Left ventricle myocardium inferior (tissue), 1 donor: ENCODE results near the gene CDC42SE1. TPM values are rescaled to one million over a fixed set of nuclear protein-coding genes. Genes with fewer than 3 reads are reported as not detected.

Source experiments
- DNase-seq: peaks from one replicate; pipeline ENCODE4 v3.0.0-alpha.2; 2020
- H3K27ac ChIP-seq: fragments of 200-600 bp; replicated peaks from 2 replicates; pipeline ENCODE4 v1.8.0; 2021
- H3K27me3 ChIP-seq: fragments of 200-600 bp; 2 replicates; pipeline ENCODE4 v1.8.0; 2021; ENCODE audit warnings: low read depth
- H3K36me3 ChIP-seq: fragments of 200-600 bp; 2 replicates; pipeline ENCODE4 v1.8.0; 2021
- H3K4me1 ChIP-seq: fragments of 200-600 bp; 2 replicates; pipeline ENCODE4 v1.8.0; 2021
- H3K4me3 ChIP-seq: fragments of 200-600 bp; 2 replicates; pipeline ENCODE4 v1.8.0; 2021; ENCODE audit warnings: mild to moderate bottlenecking, moderate library complexity
- H3K9me3 ChIP-seq: fragments of 200-600 bp; replicated peaks from 2 replicates; pipeline ENCODE4 v1.8.0; 2021
- intact Hi-C: fragments of 100-400 bp; cut with micrococcal nuclease; formaldehyde crosslinking; loops from one replicate; pipeline ENCODE4 v1.11.0; 2022
- total RNA-seq: library from RNA; stranded (reverse); fragmentation: NEBNext Ultra II Directional; extraction: Animal tissue kit (Norgen Biotek cat#: 25700); gene quantifications from one replicate; pipeline ENCODE4 v1.2.1, GENCODE V29; 2021
- TF ChIP-seq, protein P1 (sequence below): fragments of 200-600 bp; IDR thresholded peaks from 2 replicates; pipeline ENCODE4 v1.8.0; 2021; ENCODE audit warnings: antibody characterized with exemption, mild to moderate bottlenecking, borderline replicate concordance
- donor health status: DM: no; HTN: yes; CAD: no; lungs with severe emphysema.

Gene CDC42SE1
- total RNA-seq, 1 donor from 2014 or later, result 24.8 TPM

- Histone ChIP-seq H3K4me3 (no peak overlapping the region), H3K36me3 (peaks cover 49% of the 10 kb centered on the region), H3K4me1 (peaks cover 69% of the 10 kb centered on the region), H3K27ac (peak overlapping the region; percentile 4), H3K27me3 (no peaks in the 10 kb centered on the region), H3K9me3 (no peaks in the 10 kb centered on the region)
- TF ChIP-seq, protein P1, sequence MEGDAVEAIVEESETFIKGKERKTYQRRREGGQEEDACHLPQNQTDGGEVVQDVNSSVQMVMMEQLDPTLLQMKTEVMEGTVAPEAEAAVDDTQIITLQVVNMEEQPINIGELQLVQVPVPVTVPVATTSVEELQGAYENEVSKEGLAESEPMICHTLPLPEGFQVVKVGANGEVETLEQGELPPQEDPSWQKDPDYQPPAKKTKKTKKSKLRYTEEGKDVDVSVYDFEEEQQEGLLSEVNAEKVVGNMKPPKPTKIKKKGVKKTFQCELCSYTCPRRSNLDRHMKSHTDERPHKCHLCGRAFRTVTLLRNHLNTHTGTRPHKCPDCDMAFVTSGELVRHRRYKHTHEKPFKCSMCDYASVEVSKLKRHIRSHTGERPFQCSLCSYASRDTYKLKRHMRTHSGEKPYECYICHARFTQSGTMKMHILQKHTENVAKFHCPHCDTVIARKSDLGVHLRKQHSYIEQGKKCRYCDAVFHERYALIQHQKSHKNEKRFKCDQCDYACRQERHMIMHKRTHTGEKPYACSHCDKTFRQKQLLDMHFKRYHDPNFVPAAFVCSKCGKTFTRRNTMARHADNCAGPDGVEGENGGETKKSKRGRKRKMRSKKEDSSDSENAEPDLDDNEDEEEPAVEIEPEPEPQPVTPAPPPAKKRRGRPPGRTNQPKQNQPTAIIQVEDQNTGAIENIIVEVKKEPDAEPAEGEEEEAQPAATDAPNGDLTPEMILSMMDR, result no peak
- intact Hi-C loops, result no loop called here
- DNase-seq, result no peak
Measured at GRCh38 chr1:151051356-151052009, 7.9 kb downstream of the CDC42SE1 start.

DNA sequence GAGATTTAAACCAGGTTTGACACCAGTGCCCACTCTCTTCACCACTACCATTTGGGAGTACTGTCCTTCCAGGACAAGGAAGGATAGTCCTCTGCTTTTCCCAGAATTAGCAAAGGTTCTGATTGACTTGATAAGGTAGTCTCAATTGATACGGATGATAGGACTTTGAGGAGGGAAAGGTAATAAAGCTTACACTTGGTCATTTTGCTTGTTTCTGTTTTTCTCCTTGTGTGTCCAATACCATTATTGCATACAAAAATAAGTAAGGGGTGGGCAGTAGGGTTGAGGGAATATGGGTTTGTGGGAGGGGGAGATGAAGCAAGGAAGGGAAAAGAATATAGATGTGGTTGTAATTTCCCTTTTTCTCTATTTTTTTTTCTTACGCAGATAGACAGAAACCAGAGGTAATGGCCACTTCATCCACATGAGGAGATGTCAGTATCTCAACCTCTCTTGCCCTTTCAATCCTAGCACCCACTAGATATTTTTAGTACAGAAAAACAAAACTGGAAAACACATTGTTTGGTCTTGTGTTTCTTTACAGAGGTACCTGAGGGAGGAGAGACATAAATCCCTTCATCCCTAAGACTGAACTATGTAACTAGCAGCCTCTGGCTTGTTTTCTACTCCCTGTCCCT is 9.3 kb downstream of the CDC42SE1 start:
- H3K4me3 ChIP-seq, result no peak overlapping the region
- H3K4me1 ChIP-seq, result peaks cover 56% of the 10 kb centered on the region
- H3K9me3 ChIP-seq, result no peaks in the 10 kb centered on the region
- TF ChIP-seq, protein P1, result no peak
- H3K27me3 ChIP-seq, result no peaks in the 10 kb centered on the region
- peaks cover 38% of the 10 kb centered on the region for H3K36me3 ChIP-seq
- no peak for DNase-seq
- H3K27ac ChIP-seq, result peak overlapping the region; percentile 4
- intact Hi-C loops, result no loop called here

- Histone ChIP-seq H3K27me3 (no peaks in the 10 kb centered on the region), H3K27ac (peak overlapping the region; percentile 94), H3K4me3 (no peak overlapping the region), H3K9me3 (no peaks in the 10 kb centered on the region), H3K4me1 (peaks cover 51% of the 10 kb centered on the region), H3K36me3 (peaks cover 30% of the 10 kb centered on the region)
- intact Hi-C loops, result no loop called here
- DNase-seq, result no peak
- TF ChIP-seq, protein P1, result no peak
Measured at GRCh38 chr1:151049458-151049857, 10.0 kb downstream of the CDC42SE1 start.

DNA sequence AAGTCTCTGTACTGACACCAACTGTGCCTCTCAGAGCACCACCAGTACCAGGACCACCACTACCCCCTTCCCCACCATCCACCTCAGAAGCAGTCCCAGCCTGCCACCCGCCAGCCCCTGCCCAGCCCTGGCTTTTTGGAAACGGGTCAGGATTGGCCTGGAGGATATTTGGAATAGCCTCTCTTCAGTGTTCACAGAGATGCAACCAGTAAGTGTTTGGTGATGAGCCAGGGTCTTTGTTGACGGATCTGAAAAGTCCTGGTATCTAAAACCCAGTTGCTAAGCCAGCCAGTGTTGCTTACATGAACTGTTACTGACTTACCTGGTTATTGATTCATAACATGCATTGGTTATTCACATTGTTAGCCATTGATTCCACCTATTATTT is 10.8 kb downstream of the CDC42SE1 start:
- peaks cover 22% of the 10 kb centered on the region for H3K36me3 ChIP-seq
- intact Hi-C loops, result no loop called here
- peaks cover 51% of the 10 kb centered on the region for H3K4me1 ChIP-seq
- H3K27me3 ChIP-seq, result no peaks in the 10 kb centered on the region
- H3K27ac ChIP-seq, result peak overlapping the region; percentile 94
- no peaks in the 10 kb centered on the region for H3K9me3 ChIP-seq
- H3K4me3 ChIP-seq, result peak overlapping the region; percentile 96
- DNase-seq, result no peak
- TF ChIP-seq, protein P1, result peak; percentile 11

- DNase-seq, result peak; percentile 63
- Histone ChIP-seq H3K36me3 (peaks cover 18% of the 10 kb centered on the region), H3K4me3 (peak overlapping the region; percentile 96), H3K4me1 (peaks cover 51% of the 10 kb centered on the region), H3K27ac (peak overlapping the region; percentile 94), H3K9me3 (no peaks in the 10 kb centered on the region), H3K27me3 (no peaks in the 10 kb centered on the region)
- TF ChIP-seq, protein P1, result peak; percentile 69
- intact Hi-C loops, result no loop called here
Measured at GRCh38 chr1:151047925-151048644, 11.3 kb downstream of the CDC42SE1 start.
